ENCODE data around the gene UBTD2. TPM values are rescaled to one million over a fixed set of nuclear protein-coding genes. Genes with fewer than 3 reads are reported as not detected.
A peak's percentile ranks its signal among the peaks of the same experiment; 100 is the strongest.

The UBTD2 gene
- total and polyA plus RNA-seq, 9 of the 15 experiments (the other 6 are each of a cell fraction or from before 2014, with no cell fraction given): 0.01 to 0.46 (median 0.15) TPM; not detected in 1

GRCh38 chr5:172178301-172178987 is 105.1 kb downstream of the UBTD2 start (continued):
- no peak for TF ChIP-seq MEF2A (IDR thresholded peaks at IDR 0.05; ENCODE audit: control insufficient read depth, low read depth, low read length)
- peak; percentile 45; the same call in 1 of the 2 replicates for TF ChIP-seq TEAD4 (IDR thresholded peaks at IDR 0.05; ENCODE audit: low read length)
- TF ChIP-seq TEAD4 (CRISPR knock-in tag; IDR thresholded peaks at IDR 0.05; ENCODE audit: borderline replicate concordance): no peak
- no peak for TF ChIP-seq FOXM1 (IDR thresholded peaks at IDR 0.05; ENCODE audit: low read depth)
- no peak for TF ChIP-seq FOXM1 (CRISPR knock-in tag; IDR thresholded peaks at IDR 0.05; ENCODE audit: low read depth)
- no peak for TF ChIP-seq SETDB1 (IDR thresholded peaks at IDR 0.05; ENCODE audit: low read length)
- no peak for TF ChIP-seq MCM3 (IDR thresholded peaks at IDR 0.05)
- no peak for TF ChIP-seq ELK3 (CRISPR knock-in tag; IDR thresholded peaks at IDR 0.05)
- TF ChIP-seq CXXC5 (CRISPR knock-in tag; IDR thresholded peaks at IDR 0.05): peak; percentile 46; the same call in 1 of the 2 replicates
- TF ChIP-seq GMEB1 (CRISPR knock-in tag; IDR thresholded peaks at IDR 0.05): no peak
- TF ChIP-seq SP1 (CRISPR knock-in tag; IDR thresholded peaks at IDR 0.05): no peak
- peak; percentile 86 for TF ChIP-seq ZEB2 (IDR thresholded peaks at IDR 0.05)
- no peak for TF ChIP-seq POLR2H (tag; IDR thresholded peaks at IDR 0.05; ENCODE audit: low read depth)
- no peak for TF ChIP-seq NFE2 (IDR thresholded peaks at IDR 0.05; ENCODE audit: low read depth)
- no peak for TF ChIP-seq MYBL2 (IDR thresholded peaks at IDR 0.05; ENCODE audit: low read depth)
- TF ChIP-seq MYBL2 (CRISPR knock-in tag; IDR thresholded peaks at IDR 0.05; ENCODE audit: borderline replicate concordance): no peak
- peak; percentile 51 to 94; a peak in 3 of 4 replicates for TF ChIP-seq UBTF (IDR thresholded peaks at IDR 0.05; ENCODE audit: borderline replicate concordance in 1 of 2, low read depth in 2 of 2, low read length in 2 of 2)
